Lower leg skin (tissue), 4 donors: ENCODE results near the gene PCP4L1. TPM values are rescaled to one million over a fixed set of nuclear protein-coding genes. Genes with fewer than 3 reads are reported as not detected.

Experiments
- DNase-seq, 2 donors: peaks; one replicate each; pipeline ENCODE4 v3.0.0-alpha.2; 2019; ENCODE audit warnings: low spot score in 2 of 2
- H3K4me3 ChIP-seq: fragments of 200-600 bp; sonication (generic); 2 replicates; pipeline ENCODE4 v1.5.1; 2017; ENCODE audit warnings: mild to moderate bottlenecking, low read depth; ENCODE audit not compliant: poor library complexity, severe bottlenecking
- CTCF ChIP-seq, 3 donors: fragments of 450-650 bp; IDR thresholded peaks; one replicate each; pipeline ENCODE4 v1.5.1; 2016; ENCODE audit warnings: antibody characterized with exemption in 3 of 3, mild to moderate bottlenecking in 3 of 3, moderate library complexity in 2 of 3
- POLR2A ChIP-seq, 2 donors: fragments of 450-650 bp; IDR thresholded peaks; one replicate each; pipeline ENCODE4 v1.6.1; 2016 to 2017; ENCODE audit warnings: antibody characterized with exemption in 2 of 2, mild to moderate bottlenecking in 1 of 2, moderate library complexity in 1 of 2
- WGBS, 2 donors: methylation state at CpG; one replicate each; pipeline ENCODE4 v1.1.5; 2018; 5-methylcytosine and 5-hydroxymethylcytosine counted together
- intact Hi-C: fragments of 100-400 bp; cut with DNase I; formaldehyde crosslinking; loops from one replicate; pipeline ENCODE4 v1.15.0; 2023; ENCODE audit warnings: low total_unique reads
- microRNA-seq, 2 donors: library from miRNA; unstranded; fragments of <30 nt; microRNA quantifications; one replicate each; pipeline ENCODE4, GENCODE V29; 2016; ENCODE audit warnings: borderline replicate concordance in 2 of 2, borderline number of aligned reads in 1 of 2
- total RNA-seq, 4 donors: library from RNA; depleted of rRNA; stranded (reverse); fragments of >200 nt; gene quantifications; one replicate each; pipeline ENCODE4 v1.1.0, GENCODE V29; 2016

PCP4L1 gene
- total RNA-seq, 4 donors from 2014 or later, result 0.80 to 9.1 (median 4.6) TPM

GRCh38 chr1:161324020-161324419 is 65.5 kb downstream of the PCP4L1 start:
- TF ChIP-seq CTCF (IDR thresholded peaks at IDR 0.05) (no peak), POLR2A (IDR thresholded peaks at IDR 0.05) (no peak)
- H3K4me3 ChIP-seq, result no peak overlapping the region
- no peak for DNase-seq
- intact Hi-C loops, result no loop called here
- WGBS, 2 donors, result 86 to 88% methylated on average over 4 of the region's 4 CpGs

GRCh38 chr1:161330346-161330745 is 71.8 kb downstream of the PCP4L1 start:
- no peak for DNase-seq
- TF ChIP-seq CTCF (IDR thresholded peaks at IDR 0.05) (no peak), POLR2A (IDR thresholded peaks at IDR 0.05) (no peak)
- H3K4me3 ChIP-seq, result no peak overlapping the region
- 80 to 91% methylated on average over 4 of the region's 4 CpGs for WGBS, 2 donors
- intact Hi-C loops, result no loop called here

GRCh38 chr1:161333166-161333565 is 74.6 kb downstream of the PCP4L1 start:
- WGBS, 2 donors, result 93 to 96% methylated on average over 9 of the region's 9 CpGs
- no peak overlapping the region for H3K4me3 ChIP-seq
- intact Hi-C loops, result no loop called here
- no peak for DNase-seq
- no peak for TF ChIP-seq CTCF (IDR thresholded peaks at IDR 0.05)

Small RNA genes within 50 kb of the gene (microRNA-seq; reads per million reads assigned to microRNA genes)
- gene MIR5187, result 1.4 to 2.3 reads per million in 2 donors

Other genes starting within 250 kb of the PCP4L1 start
- gene F11R, start 237.6 kb upstream of the PCP4L1 start, total RNA-seq, result 100 to 1,000 TPM in 2 of 4 donors, 10 to 100 TPM in 2; 68.4 to 125 (median 97.5) TPM
- 100 to 1,000 TPM in 3 of 4 donors, 10 to 100 TPM in 1; 94.9 to 136 (median 107) TPM for gene TSTD1, start 219.8 kb upstream of the PCP4L1 start, total RNA-seq
- 10 to 100 TPM; 35.3 to 59.4 (median 43.3) TPM for gene USF1, start 212.8 kb upstream of the PCP4L1 start, total RNA-seq
- 10 to 100 TPM in 2 of 4 donors, 1 to 10 TPM in 2; 8.5 to 14.8 (median 9.9) TPM for gene ARHGAP30, start 188.9 kb upstream of the PCP4L1 start, total RNA-seq
- gene NECTIN4, start 169.2 kb upstream of the PCP4L1 start, total RNA-seq, result 100 to 1,000 TPM; 176 to 239 (median 208) TPM
- 1 to 10 TPM in 2 of 4 donors, under 1 TPM in 2; 0.42 to 4.2 (median 1.9) TPM for gene KLHDC9, start 160.4 kb upstream of the PCP4L1 start, total RNA-seq
- gene PFDN2, start 140.7 kb upstream of the PCP4L1 start, total RNA-seq, result 10 to 100 TPM; 19.3 to 24.7 (median 22.4) TPM
- 10 to 100 TPM; 26.6 to 35.8 (median 30.2) TPM for gene NIT1, start 140.6 kb upstream of the PCP4L1 start, total RNA-seq
- 10 to 100 TPM; 26.6 to 38.2 (median 29.6) TPM for gene DEDD, start 126.1 kb upstream of the PCP4L1 start, total RNA-seq
- gene UFC1, start 104.8 kb upstream of the PCP4L1 start, total RNA-seq, result 100 to 1,000 TPM in 1 of 4 donors, 10 to 100 TPM in 3; 42.0 to 100 (median 82.5) TPM
- 10 to 100 TPM; 13.7 to 28.8 (median 25.3) TPM for gene USP21, start 99.2 kb upstream of the PCP4L1 start, total RNA-seq
- 10 to 100 TPM; 16.7 to 46.5 (median 24.8) TPM for gene PPOX, start 92.3 kb upstream of the PCP4L1 start, total RNA-seq
- gene B4GALT3, start 81.2 kb upstream of the PCP4L1 start, total RNA-seq, result 10 to 100 TPM; 40.9 to 49.9 (median 44.0) TPM
- 10 to 100 TPM in 1 of 4 donors, 1 to 10 TPM in 2, under 1 TPM in 1; 0.20 to 15.3 (median 4.2) TPM for gene ADAMTS4, start 59.7 kb upstream of the PCP4L1 start, total RNA-seq
- 100 to 1,000 TPM in 3 of 4 donors, 10 to 100 TPM in 1; 88.7 to 127 (median 106) TPM for gene NDUFS2, start 56.4 kb upstream of the PCP4L1 start, total RNA-seq
- 10 to 100 TPM in 2 of 4 donors, 1 to 10 TPM in 2; 5.0 to 31.9 (median 17.9) TPM for gene FCER1G, start 43.5 kb upstream of the PCP4L1 start, total RNA-seq
- not detected for gene APOA2, start 35.1 kb upstream of the PCP4L1 start, total RNA-seq
- 10 to 100 TPM in 1 of 4 donors, 1 to 10 TPM in 3; 3.8 to 11.9 (median 7.7) TPM for gene TOMM40L, start 32.7 kb upstream of the PCP4L1 start, total RNA-seq
- gene NR1I3, start 20.5 kb upstream of the PCP4L1 start, total RNA-seq, result 1 to 10 TPM in 1 of 4 donors, not detected in 3; 2.1 TPM
- gene MPZ, start 51.2 kb downstream of the PCP4L1 start, total RNA-seq, result 1 to 10 TPM in 3 of 4 donors, under 1 TPM in 1; 0.84 to 8.7 (median 4.5) TPM
- gene SDHC, start 55.6 kb downstream of the PCP4L1 start, total RNA-seq, result 100 to 1,000 TPM in 1 of 4 donors, 10 to 100 TPM in 3; 20.6 to 107 (median 52.2) TPM
- not detected for gene CFAP126, start 109.1 kb downstream of the PCP4L1 start, total RNA-seq
- 10 to 100 TPM in 1 of 4 donors, 1 to 10 TPM in 3; 5.7 to 14.2 (median 8.4) TPM for gene FCGR2A, start 246.7 kb downstream of the PCP4L1 start, total RNA-seq